HG02642 (cell line): Measurements from ENCODE around the gene PRKCE.

Experiments used
- ATAC-seq: cut with Tn5 transposase; IDR thresholded peaks from one replicate; pipeline ENCODE4 v1.9.1; 2021; ENCODE audit warnings: mild to moderate bottlenecking; ENCODE audit not compliant: unreplicated experiment, poor library complexity

The PRKCE gene

DNA sequence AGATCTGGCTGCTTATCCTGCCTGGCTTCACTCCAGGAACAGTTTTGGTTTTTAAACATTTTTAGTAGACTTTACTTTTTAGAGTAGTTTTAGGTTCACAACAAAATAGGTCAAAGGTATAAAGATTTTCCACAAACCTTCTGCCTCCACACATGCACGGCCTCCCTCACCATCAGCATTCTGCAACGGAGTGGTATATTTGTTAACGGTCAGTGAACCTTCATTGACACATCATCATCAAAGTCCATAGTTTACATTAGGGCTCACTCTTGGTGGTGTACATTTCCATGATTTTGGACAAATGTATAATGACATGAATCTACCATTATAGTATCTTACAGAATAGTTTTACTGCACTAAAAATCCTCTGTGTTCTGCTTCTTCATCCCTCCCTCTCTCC is 342.6 kb downstream of the PRKCE start:
- no peak for ATAC-seq

DNA sequence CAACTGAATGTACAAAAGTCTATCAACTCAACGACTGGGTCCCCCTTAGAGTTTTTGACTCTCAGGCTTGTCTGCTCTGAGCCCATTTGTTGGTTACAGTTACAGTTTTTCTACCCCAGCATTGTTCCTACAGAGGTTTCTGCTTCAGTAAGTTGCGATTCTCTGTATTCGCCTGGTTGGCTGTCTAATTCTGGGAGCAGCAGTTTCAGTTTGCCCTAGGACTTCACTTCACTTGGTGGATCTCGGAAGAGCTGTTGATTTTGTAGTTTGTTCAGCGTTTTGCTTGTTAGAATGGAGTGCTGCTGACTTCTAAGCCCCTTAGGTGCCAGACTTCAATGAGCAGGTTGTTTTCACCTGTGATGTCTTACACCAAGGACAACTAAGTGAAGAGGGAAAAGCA is 349.2 kb downstream of the PRKCE start:
- ATAC-seq = no peak

DNA sequence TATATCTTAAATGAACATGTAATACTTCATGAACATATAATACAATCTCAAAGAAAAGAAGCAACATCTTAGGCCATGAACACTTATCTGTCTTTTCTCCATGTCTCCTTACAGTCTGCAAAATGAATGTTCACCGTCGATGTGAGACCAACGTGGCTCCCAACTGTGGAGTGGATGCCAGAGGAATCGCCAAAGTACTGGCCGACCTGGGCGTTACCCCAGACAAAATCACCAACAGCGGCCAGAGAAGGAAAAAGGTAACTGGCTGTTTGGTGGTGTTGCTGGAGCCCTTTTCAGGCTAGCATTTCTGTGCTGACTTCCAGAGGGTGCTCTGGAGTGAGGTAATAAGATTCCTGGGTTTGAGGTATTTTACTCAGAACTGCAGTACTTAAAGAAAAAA is 349.8 kb downstream of the PRKCE start:
- no peak for ATAC-seq

DNA sequence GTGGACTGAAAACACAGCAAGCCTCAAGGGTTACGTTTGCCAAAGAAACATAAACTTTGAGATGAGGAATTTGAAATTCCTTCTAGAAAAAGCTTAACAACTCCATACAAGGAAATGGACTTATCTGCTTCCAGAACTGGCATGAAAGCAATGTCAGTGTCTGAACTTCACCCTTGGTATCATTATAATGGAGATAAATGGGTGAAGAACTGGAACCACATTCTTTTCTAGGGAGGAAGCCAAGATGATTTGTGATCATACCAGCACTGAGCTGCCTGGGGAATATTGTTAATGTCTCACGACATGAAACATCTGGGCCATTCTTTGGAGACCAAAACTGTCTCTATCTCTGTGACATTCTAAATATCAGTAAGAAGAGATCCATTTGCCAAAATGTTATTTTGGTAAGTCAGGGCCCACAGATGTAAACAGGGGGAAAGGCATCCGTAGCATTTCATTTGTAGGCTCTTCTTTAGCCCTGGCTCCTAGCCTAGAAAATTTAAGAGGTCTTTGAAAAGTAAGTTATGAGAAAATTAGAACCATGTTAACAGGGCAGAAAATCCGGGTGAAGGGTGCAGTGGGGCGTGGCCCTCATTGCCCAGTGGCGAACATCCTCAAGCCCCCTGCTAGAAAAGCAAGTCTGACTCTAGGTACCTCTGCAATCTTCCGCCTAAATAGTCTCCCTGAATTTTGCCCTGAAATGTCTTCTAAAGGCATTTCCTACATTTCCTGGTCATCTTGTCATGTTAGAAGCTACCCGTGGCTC is 350.4 kb downstream of the PRKCE start:
- ATAC-seq = no peak

GRCh38 chr2:46002507-46002883 is 351.0 kb downstream of the PRKCE start:
- ATAC-seq = no peak

GRCh38 chr2:46002947-46003346 is 351.5 kb downstream of the PRKCE start:
- no peak for ATAC-seq

- ATAC-seq = no peak
Measured at GRCh38 chr2:46003903-46004473, 352.5 kb downstream of the PRKCE start.

GRCh38 chr2:46006473-46007025 is 355.1 kb downstream of the PRKCE start:
- no peak for ATAC-seq

DNA sequence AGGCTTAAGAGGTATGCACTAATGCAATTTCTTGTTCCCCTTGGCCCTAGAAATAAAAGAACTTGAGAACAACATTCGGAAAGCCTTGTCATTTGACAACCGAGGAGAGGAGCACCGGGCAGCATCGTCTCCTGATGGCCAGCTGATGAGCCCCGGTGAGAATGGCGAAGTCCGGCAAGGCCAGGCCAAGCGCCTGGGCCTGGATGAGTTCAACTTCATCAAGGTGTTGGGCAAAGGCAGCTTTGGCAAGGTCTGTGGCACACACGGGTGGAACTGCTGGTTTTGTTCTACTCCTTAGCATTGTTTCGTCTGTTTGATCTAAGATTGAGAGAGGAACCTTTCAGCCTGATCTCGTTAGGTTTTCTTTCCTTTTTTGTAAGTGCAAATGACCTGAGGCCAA is 355.9 kb downstream of the PRKCE start:
- ATAC-seq = no peak

GRCh38 chr2:46008091-46008870 is 356.8 kb downstream of the PRKCE start:
- no peak for ATAC-seq

DNA sequence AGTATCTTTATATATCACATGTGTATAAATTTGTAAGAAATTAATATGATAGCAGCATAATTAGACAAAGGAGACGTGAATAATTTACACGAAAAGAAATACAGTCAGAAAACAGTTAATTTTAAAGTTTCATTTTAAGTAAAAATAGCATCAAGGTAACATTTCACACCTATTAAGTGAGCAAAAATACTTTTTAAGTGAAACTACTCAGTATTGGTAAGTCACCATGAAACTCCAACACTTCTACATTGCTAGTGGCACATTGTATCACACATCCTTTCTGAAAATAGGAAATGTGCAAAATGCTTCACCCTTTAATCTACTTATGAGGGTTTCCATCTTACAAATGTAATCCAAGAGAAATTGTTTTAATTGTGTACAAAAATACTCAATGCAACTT is 357.8 kb downstream of the PRKCE start:
- no peak for ATAC-seq

GRCh38 chr2:46009772-46010171 is 358.3 kb downstream of the PRKCE start:
- ATAC-seq = no peak

GRCh38 chr2:46010223-46010924 is 358.9 kb downstream of the PRKCE start:
- ATAC-seq = no peak

GRCh38 chr2:46010925-46011490 is 359.5 kb downstream of the PRKCE start:
- no peak for ATAC-seq

- no peak for ATAC-seq
Measured at GRCh38 chr2:46012618-46013240, 361.3 kb downstream of the PRKCE start.

- no peak for ATAC-seq
Measured at GRCh38 chr2:46013726-46014125, 362.3 kb downstream of the PRKCE start.

DNA sequence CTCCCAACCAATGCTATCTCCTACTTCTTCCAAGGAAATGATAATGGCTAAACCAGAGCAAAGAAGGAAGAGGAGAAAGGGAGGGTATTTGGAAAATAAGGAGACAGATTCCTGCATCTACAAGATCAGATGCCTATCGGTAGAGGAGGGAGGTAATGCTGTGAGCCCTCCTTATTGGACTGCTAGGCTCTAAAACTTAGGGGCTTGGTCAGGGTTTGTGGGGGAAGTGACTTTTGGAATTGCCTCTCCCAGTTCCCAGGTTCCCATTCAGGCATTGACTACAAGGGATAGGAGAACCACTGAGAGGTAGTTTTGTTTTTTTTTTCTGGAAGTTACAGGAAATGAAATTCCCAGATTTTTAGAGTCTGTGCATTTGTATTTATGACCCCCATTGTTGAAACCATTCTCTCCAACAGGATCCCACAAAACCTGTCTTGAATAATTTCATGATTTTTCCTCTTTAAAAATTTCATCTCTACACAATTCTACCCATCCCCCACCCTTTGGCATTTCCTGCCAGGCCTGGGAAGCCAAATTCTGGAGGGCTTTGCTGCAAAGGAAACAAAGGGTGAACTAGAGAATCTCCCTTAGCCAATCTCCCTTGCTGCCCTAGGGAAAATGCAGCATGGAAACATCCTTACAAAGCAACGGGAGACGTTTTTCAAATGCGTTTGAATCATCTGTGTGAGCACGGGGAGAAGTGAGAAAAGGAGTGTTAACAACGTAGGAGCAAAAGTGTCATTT is 363.6 kb downstream of the PRKCE start:
- ATAC-seq = no peak

- no peak for ATAC-seq
Measured at GRCh38 chr2:46015671-46016070, 364.2 kb downstream of the PRKCE start.

DNA sequence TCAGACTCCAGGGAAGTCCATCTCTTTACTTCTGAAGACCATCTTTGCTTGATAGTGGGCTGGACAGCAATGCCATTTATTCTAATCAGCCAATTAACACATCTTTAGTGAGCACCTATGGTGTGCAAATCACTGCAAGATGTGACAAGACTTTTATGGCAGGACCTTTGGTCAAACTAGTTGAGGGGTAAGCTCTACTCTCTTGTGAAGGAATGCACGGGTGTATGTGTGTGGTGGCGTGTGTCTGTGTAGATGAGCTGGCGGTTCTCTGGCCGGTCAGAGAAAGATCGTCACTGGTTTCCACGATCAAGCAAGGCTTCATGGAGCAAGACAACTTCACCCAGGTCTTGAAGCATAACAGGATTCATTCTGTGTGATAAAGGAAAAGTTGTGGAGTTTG is 364.6 kb downstream of the PRKCE start:
- ATAC-seq = no peak
